HG03460 (cell line): ENCODE measurements around the gene NUMB.

Experiments used
- ATAC-seq: cut with Tn5 transposase; IDR thresholded peaks from one replicate; pipeline ENCODE4 v1.9.1; 2021; ENCODE audit not compliant: unreplicated experiment

NUMB gene

DNA sequence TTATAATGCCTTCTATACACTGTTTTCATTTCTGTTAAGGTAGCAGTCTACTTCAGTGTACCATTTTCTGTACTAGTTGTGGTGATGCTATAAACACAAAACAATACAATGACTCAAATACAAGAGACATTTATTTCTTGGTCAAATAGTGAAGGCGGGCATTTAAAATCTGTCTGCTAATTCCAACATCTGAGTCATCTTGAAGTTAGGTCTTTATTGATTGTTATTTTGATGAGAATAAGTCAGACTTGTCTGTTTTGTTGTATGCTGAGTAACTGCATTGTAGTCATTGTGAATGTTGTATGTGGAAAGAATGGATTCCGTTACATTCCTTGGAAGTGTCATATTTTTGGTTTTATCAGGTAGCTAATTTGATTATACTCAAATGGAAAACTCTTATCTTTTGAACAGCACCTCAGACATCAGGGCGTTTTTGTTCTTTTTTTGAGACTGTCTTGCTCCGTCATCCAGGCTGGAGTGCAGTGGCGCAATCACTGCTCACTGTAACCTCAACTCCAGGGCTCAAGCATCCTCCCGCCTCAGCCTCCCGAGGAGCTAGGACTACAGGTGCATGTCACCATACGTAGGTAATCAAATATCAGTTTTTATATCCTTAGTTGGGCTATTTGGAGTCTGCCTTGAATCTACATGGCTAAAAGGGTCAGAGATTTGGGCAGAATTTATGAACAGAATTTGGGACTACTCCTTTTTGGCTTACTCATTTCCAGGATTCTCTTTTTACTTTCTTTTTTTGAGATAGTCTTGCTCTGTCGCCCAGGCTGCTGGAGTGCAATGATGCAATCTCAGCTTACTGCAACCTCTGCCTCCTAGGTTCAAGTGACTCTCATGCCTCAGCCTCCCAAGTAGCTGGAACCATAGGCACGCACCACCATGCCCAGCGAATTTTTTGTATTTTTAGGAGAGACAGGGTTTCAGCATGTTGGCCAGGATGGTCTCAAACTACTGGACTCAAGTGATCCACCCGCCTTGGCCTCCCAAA, 164.3 kb downstream of the NUMB start:
- no peak for ATAC-seq

DNA sequence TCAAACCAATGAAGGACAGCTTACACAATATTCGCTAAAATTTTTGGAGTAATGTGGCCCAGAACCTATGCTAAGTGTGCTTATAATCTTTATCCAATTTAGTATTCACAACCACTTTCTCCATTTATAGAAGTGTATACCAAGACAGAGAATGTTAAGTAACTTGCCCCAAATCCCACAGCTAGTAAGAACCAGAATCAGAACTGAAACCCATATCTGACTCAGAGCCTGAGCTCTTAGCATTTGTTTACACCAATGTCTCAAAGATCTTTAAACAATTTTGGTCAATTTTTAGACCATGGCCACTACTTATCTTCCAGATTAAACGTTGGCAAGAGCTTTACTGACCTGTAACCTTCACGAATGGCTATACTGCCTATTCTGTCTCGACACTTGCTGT, 168.1 kb downstream of the NUMB start:
- ATAC-seq: peak; percentile 85

DNA sequence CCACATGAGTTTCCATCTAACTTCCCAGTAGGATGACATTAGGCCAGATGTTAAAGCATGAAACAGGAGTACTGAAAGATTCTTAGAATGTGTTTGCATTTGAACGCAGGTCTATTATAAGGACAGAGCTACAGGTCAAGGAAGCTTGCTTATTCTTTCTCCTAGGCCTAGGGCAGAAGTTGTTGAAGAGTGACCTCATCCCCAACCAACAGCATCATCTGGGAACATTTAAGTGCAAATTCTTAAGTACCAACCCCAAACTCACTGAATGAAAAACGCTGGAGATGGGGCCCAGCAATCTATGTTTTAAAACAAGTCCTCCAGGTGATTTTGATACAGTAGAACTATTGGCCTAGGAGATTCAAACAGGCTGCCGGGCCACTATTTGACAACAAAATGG, 168.6 kb downstream of the NUMB start:
- no peak for ATAC-seq

DNA sequence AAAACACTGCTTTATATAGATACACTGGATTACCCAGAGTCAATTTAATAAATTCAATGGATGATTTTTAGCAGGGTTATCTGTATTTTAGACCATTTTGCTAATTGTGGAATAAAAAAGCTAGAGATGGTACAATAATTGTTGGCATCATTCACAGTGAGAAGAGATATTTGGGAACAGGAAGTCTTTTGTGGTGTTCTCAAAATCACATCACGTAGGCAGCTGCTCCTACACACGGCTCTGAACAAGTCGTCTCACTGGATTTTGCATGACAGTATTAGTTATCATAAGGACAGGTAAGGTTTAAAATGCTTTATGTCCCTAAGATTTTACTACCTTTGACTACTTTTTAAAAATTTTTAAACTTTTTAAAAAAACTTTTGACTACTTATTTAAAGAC, 169.0 kb downstream of the NUMB start:
- ATAC-seq: no peak

DNA sequence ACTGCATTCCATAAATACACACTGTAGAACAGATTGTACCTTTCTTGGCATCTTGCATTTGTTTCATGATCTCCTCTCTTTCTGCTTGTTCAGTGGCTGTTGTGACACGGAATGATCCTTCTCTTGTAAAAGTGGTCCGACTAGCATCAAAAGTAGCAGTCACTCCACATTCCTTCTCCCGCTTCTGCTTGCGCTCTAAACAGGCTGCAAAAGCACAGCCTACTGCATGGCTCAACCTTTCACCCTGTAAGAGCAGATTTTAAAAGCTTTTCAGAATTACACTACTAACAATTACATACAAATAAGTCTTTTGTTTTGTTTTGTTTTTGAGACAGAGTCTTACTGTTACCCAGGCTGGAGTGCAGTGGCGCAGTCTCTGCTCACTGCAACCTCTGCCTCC, 171.3 kb downstream of the NUMB start:
- ATAC-seq: no peak

DNA sequence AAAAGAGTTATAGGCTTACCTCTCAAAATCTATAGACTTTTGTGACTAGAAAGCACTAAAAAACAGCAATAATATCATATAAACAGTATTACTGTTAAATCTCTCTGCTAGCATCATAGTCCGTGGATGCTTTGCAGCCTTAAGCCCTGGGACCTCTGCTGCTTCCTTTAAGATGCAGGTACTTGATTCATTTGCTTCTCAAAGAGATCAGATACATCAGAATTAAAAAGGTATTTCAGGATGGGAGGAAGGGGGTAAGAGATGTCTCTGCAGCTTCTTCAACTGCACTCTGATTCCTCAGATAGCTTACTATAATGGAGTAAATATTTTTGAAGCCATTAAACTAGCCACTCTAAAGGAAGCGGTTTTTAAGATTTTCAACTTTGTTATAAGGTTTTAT, 171.7 kb downstream of the NUMB start:
- no peak for ATAC-seq

DNA sequence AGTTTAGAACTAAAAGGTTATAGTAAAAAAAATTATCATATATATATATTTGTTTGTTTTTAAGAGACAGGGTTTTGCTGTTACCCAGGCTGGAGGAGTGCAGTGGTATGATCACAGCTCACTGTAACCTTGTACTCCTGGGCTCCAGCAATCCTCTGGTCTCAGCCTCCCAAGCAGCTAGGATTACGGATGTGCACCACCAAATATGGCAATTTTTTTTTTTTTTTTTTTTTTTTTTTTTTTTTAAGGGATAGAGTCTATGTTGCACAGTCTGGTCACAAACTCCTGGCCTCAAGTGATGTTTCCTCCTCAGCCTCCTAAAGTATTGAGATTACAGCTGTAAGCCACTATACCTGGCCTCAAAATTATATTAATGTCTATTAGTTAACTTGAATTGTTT, 172.4 kb downstream of the NUMB start:
- no peak for ATAC-seq

DNA sequence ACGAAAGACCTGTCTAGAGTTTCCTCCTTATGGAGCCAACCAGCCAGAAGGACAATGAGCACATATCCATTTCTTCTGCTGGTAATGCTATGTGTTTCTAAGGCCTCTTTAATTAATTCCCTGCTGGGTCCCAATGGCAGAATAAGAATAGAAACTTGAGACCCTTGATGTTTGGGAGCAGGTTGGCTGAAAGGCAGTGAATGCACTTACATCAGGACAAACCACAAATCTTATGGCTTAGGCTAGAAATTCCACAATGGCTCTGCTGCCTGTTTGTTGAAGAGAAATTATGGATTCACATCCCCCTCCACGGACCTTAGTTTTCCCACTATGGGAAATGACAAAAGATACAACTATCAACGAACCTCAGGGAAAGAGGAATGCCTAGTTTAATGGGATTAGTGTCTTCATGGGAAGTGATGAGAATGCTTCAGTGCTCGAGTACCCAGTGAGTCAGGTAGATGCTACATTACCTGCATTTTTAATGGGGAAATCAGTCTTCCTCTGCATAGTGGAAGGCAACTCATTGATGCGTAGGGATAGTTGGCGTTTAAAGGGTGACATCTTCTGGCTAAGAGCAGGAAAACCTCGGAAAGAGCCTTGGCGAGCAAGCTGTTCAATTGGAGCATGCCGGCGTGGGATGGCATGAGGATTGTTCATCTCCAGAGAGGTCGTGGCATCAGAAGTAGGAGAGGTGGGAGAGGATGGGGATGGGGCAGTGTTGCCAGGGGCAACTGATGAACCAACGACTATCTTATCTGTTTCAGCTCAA, 174.6 kb downstream of the NUMB start:
- ATAC-seq: no peak

DNA sequence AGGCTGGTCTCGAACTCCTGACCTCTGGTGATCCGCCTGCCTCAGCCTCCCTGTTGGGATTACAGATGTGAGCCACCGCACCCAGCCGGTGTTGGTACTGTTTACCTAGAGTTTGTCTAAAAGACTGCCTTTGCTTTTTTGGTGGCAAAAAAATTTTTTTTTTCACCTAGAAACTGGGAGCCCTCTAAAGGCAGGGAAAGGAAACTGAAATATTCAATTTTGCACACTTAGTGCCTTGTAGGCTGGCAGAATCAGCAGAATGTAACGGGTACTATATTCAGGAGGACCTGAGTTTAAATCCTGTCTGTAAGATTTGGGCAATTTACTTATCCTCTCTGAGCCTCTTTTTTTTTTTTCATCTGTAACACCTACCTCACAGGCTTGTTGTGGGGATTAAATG, 177.4 kb downstream of the NUMB start:
- no peak for ATAC-seq

DNA sequence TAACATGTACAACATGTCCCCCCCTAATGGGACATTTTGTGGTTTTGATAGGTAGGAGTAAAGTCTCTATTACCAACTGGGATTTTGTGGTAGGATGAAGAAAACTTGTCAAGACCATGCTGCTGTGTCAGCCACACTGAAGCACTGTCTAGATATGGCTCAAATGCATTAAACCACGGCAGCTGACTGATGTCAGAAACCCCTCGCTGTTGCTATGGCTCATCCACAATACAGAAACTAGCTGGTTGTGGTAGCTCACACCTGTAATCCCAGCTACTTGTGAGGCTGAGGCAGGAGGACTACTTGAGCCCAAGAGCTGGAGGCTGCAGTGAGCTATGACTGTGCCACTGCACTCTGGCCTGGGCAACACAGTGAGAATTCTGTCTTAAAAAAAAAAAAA, 181.0 kb downstream of the NUMB start:
- no peak for ATAC-seq

DNA sequence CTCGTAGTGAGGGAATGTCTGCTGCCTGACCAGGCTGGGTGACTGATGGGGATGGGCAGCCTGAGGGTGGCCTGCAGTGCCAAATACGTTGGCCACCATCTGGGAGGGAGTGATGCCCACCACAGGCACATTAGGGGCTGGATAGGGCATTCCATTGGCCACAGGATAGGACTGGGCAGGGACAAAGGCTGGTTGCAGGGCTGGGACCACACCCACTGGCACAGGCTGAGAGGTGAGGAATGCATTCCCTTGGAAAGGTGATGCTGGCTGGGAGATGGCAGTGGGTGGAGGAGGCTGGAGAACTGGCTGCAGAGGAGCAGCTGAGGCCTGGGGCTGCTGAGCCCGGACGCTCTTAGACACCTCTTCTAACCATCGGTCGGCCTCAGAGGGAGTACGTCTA, 181.5 kb downstream of the NUMB start:
- no peak for ATAC-seq

DNA sequence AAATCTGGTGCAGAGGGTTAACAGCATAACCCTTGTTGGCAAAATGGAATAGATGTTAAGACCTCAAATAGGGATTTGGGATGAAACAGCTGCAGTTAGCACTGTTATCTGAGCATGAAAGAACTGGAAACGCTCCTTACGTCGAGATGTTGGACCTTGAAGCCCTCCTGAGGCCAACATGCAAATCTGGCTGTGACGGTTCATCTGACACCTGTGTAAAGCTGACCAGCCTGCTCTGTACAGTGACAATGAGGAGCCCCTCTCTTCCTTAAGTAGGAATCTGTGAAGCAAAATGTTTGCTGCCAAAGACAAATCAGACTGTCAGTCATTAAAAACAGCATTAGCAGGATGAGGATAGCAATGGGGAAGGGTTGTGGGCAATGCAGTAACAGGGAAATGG, 184.5 kb downstream of the NUMB start:
- no peak for ATAC-seq

DNA sequence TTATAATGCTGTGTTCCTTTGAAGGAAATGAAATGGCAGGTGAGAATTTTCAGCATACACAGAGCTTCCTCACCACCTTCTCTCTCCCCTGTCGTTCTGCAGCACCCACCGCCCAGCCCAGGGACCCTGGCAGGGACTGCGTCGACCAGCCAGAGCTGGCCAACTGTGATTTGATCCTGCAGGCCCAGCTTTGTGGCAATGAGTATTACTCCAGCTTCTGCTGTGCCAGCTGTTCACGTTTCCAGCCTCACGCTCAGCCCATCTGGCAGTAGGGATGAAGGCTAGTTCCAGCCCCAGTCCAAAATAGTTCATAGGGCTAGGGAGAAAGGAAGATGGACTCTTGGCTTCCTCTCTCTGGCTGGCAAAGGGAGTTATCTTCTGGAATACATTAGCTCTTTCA, 186.0 kb downstream of the NUMB start:
- ATAC-seq: no peak

DNA sequence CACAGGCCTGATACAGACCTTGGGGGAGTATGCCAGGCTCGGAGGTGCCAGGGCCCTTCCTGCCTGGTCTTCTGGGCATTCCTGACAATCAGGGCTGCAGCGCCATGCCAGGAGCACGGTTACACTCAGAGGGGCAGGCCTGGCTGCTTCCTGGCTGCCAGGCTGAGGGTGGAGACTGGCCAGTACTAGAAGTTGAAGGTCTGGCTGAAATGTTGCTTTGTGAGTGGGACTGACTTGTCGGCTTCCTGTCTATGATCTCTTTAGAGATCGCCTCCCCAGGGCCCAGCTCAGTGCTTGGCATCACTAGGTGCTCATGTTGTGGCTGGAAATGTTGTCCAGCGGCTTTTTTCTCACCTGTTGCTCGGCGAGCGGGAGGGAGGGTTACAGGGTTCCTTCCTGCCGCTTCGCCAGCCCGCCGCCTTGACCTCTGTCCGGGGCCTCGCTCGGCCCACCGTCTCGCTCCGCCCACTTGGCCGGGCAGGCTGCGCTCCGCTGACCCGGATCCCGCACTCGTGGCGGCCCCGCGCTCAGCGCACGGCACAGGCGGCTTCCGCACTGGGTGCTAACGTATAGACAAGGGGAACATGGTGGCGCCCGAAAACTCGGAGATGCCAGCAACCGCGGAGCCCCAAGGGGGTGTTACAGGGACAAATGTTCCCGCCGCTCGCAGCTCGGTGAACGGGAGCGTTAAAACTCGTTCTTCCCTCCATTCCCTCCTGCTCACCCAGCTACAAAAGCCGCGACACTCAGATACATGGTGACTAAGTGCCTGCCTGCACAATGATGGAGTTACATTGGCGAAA, 188.4 kb downstream of the NUMB start:
- ATAC-seq: no peak

DNA sequence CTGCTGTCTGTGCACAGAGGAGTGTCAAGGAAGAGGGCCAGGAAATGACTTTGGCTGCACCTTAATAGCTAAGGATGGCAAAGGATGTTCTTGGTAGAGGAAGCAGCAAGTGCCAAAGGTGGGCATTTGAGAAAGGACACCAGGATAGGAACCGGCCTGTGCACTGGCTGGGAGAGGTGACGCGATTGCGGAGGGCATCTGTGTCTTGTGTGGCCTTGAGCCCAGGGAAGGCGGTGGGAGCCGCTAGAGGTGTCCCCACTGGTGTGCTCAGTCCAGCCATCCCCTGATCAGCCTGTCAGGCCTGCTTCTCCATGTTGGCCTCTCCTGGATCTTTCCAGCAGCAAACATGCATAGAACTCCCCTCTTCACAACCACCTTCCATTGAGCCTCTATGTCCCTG, 190.9 kb downstream of the NUMB start:
- ATAC-seq: no peak

DNA sequence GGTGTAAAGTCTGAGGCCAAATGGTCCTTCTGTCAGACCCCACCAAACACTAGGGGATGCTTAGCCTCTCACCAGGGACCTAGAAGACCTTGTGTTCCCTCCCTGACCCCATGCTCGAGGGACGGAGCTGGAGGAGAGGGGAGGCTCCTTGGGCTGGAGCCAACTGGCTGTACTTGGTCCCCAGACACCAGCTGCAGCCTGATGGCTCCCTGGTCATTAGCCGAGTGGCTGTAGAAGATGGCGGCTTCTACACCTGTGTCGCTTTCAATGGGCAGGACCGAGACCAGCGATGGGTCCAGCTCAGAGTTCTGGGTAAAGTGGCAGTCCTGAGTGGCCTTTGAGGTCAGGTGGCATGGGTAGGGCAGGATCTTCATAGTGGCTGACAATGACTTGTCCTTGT, 192.0 kb downstream of the NUMB start:
- no peak for ATAC-seq

DNA sequence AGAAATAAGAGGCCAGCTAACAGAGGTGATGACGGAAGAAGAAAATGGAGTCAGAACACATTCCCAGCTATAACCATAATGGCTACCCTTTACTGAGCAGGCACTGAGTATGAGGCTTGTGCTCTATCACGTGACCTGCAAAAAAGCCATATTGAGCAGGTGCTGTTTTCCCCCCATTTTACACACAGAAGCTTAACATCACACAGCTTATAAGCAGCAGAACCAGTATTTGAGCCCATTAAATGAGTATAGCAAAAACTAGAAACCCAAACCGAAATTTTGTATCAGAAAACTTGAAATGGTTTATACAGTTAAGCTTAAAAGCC, 192.7 kb downstream of the NUMB start:
- ATAC-seq: no peak

DNA sequence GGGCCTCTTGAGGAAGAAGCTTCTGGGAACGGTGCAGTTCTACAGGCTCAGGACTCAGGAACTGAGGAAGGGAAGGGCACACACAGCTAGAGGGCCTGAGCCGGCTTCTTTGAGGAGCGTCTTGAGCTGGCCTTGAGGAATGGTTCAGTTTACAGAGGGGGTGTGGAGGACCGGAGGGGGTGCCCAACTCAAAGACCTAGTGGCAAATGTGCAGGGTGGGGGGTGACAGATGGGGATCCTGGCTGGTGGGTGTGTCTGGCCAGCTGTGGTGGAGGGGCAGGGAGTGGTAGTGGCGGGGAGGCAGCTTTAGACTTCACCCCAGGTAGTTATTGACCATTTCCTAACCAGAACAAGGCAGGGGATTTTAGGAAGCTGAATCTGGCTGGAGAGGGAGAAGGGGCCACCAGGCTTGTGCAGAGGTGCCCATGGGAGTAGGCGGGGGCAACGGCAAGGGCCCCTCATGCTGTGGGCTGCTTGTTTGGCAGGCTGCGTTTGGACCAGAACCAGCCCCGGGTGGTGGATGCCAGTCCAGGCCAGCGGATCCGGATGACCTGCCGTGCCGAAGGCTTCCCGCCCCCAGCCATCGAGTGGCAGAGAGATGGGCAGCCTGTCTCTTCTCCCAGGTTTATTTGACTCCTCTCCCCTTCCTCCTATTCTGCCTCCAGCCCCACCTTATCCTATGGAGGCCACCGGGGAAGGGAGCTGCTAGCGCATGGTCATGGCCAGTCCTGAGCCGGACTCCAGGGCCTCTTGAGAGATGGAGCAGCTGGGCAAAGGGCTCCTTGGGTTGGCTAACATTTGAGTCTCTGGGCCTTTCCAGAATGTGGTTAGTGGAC, 193.2 kb downstream of the NUMB start:
- no peak for ATAC-seq

DNA sequence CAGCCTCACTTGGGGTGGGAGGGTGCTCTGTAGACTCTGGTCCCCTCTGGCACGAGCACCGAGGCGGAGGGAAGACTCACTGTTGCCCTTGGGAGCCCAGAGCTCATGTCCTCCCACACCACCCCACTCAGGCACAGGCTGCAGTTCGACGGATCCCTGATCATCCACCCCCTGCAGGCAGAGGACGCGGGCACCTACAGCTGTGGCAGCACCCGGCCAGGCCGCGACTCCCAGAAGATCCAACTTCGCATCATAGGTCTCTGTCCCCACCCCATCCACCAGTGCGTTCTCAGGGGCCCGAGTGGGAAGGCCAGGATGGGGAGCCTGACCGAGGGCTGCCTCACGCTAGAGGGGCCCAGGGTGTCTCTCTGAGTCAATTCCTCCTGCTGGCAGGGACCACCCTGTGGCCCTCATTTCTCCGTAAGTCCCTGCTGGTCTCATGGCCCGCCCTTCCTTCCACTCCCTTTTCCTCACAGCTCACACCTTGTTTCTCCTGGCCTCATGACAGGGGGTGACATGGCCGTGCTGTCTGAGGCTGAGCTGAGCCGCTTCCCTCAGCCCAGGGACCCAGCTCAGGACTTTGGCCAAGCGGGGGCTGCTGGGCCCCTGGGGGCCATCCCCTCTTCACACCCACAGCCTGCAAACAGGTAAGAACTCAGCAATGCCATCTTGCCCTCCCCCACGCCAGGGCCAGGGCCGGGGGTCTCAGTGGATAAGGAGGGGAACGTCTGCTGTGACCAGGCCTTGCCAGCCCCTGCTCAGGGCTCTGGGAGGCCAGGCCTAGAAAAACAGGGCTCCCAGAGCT, 194.1 kb downstream of the NUMB start:
- no peak for ATAC-seq

DNA sequence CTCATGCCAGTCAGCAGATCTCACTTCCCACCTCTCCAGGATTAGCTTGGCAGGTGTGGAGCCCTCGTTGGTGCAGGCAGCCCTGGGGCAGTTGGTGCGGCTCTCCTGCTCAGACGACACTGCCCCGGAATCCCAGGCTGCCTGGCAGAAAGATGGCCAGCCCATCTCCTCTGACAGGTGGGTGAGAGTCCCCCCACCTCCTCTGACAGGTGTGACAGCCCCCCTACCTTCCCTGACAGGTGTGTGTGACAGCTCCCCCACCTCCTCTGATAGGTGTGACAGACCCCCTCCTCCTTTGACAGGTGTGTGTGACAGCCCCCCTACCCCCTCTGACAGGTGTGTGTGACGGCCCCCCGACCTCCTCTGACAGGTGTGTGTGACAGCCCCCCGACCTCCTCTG, 194.7 kb downstream of the NUMB start:
- ATAC-seq: no peak
